Parathyroid adenoma (tissue), 2 donors: ENCODE data around the gene SLC39A1.

Experiments used
- H2AFZ ChIP-seq: fragments of 300-600 bp; sonication (generic); one replicate; pipeline ENCODE4 v1.7.0; 2017; ENCODE audit warnings: antibody characterized with exemption, mild to moderate bottlenecking
- H3K27ac ChIP-seq: fragments of 300-600 bp; sonication (generic); one replicate; pipeline ENCODE4 v1.7.0; 2017
- H3K27me3 ChIP-seq: fragments of 300-600 bp; sonication (generic); one replicate; pipeline ENCODE4 v1.7.0; 2017; ENCODE audit warnings: low read length; ENCODE audit not compliant: control insufficient read depth, insufficient read depth
- H3K36me3 ChIP-seq: fragments of 300-600 bp; sonication (generic); one replicate; pipeline ENCODE4 v1.7.0; 2017; ENCODE audit warnings: low read length; ENCODE audit not compliant: control insufficient read depth, insufficient read depth
- H3K4me1 ChIP-seq: fragments of 300-600 bp; sonication (generic); one replicate; pipeline ENCODE4 v1.7.0; 2017; ENCODE audit warnings: control low read depth
- H3K4me2 ChIP-seq: fragments of 300-600 bp; sonication (generic); one replicate; pipeline ENCODE4 v1.7.0; 2017; ENCODE audit warnings: low read length
- H3K4me3 ChIP-seq: fragments of 300-600 bp; sonication (generic); one replicate; pipeline ENCODE4 v1.7.0; 2017; ENCODE audit warnings: low read depth, low read length
- H3K79me2 ChIP-seq: fragments of 300-600 bp; sonication (generic); one replicate; pipeline ENCODE4 v1.7.0; 2017; ENCODE audit warnings: control low read depth
- H3K9ac ChIP-seq: fragments of 300-600 bp; sonication (generic); one replicate; pipeline ENCODE4 v1.7.0; 2017; ENCODE audit warnings: mild to moderate bottlenecking
- H3K9me3 ChIP-seq: fragments of 300-600 bp; sonication (generic); one replicate; pipeline ENCODE4 v1.7.0; 2017; ENCODE audit warnings: low read length; ENCODE audit not compliant: control insufficient read depth
- TF ChIP-seq, protein P1 (sequence below): fragments of 300-600 bp; sonication (generic); IDR thresholded peaks from one replicate; pipeline ENCODE4 v1.7.0; 2017; ENCODE audit warnings: antibody characterized with exemption, mild to moderate bottlenecking
- donor health status: primary hyperparathyroidism.

SLC39A1 gene

DNA sequence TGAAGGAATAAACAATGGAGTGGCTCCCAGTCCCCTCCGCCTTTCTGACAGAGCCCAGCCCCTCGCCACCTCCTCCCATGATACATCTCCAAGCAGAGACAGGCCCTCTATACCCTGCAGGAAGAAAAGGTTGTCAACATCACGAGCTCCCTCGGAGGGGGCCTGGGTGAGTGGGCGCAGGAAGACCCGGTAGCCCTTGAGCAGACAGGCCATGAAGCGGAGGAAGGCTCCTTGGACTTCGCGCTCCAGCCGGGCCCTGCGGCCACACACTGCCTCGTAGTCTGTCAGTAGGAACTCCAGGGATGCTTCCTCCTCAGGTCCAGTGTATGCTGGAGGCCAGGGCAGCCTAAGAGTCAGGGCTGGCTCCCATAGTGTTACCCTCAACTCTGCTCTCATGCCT is 23.9 kb downstream of the SLC39A1 start:
- Histone ChIP-seq H3K4me3 (no peak overlapping the region), H3K9ac (no peak overlapping the region), H2AFZ (no peak overlapping the region), H3K4me1 (no peaks in the 10 kb centered on the region), H3K9me3 (no peaks in the 10 kb centered on the region), H3K27ac (no peak overlapping the region), H3K36me3 (no peaks in the 10 kb centered on the region), H3K79me2 (no peaks in the 10 kb centered on the region), H3K27me3 (no peaks in the 10 kb centered on the region), H3K4me2 (no peak overlapping the region)
- TF ChIP-seq, protein P1, sequence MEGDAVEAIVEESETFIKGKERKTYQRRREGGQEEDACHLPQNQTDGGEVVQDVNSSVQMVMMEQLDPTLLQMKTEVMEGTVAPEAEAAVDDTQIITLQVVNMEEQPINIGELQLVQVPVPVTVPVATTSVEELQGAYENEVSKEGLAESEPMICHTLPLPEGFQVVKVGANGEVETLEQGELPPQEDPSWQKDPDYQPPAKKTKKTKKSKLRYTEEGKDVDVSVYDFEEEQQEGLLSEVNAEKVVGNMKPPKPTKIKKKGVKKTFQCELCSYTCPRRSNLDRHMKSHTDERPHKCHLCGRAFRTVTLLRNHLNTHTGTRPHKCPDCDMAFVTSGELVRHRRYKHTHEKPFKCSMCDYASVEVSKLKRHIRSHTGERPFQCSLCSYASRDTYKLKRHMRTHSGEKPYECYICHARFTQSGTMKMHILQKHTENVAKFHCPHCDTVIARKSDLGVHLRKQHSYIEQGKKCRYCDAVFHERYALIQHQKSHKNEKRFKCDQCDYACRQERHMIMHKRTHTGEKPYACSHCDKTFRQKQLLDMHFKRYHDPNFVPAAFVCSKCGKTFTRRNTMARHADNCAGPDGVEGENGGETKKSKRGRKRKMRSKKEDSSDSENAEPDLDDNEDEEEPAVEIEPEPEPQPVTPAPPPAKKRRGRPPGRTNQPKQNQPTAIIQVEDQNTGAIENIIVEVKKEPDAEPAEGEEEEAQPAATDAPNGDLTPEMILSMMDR, result no peak

DNA sequence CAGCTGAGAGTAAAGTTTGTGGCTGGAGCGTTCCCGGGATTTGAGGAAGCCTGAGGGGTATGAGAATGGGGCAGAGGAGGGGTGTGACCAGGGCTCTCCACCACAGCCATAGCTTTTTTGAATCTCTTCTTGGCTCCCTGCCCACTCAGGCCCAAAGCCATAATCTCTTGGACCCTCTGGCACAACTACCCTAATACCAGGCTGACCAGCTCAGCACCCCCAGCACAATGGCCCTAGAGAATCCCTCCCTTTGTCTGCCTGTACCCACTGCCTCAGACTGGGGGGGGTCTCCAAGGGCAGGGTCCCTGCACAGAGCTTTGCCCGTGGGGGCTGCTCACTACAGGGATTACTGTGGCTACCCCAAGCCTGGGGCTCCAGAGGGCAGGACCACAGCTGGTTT is 24.3 kb downstream of the SLC39A1 start:
- H2AFZ ChIP-seq, result no peak overlapping the region
- TF ChIP-seq, protein P1, result no peak
- H3K4me3 ChIP-seq, result no peak overlapping the region
- H3K27ac ChIP-seq, result no peak overlapping the region
- no peaks in the 10 kb centered on the region for H3K27me3 ChIP-seq
- no peaks in the 10 kb centered on the region for H3K79me2 ChIP-seq
- no peak overlapping the region for H3K9ac ChIP-seq
- no peaks in the 10 kb centered on the region for H3K4me1 ChIP-seq
- no peaks in the 10 kb centered on the region for H3K36me3 ChIP-seq
- no peaks in the 10 kb centered on the region for H3K9me3 ChIP-seq
- H3K4me2 ChIP-seq, result no peak overlapping the region

DNA sequence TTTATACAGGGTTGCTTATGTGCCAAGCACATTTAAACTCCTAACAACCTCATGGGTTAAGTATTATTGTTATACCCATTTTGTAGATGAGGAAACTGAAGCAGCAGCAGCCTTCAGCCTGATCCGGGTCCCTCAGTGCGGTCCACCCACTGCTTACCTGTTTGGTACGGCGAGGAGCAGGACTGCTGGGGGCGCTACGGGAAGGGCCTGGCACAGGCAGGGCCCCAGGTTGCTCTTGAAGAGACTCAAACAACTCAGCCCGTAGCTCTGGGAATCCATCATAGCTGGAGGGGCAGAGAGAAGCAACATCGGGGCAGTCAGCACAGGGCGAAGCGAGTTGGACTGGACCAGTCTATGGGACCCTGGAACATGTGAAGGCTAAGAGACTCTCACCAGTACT is 26.0 kb downstream of the SLC39A1 start:
- Histone ChIP-seq H3K27me3 (no peaks in the 10 kb centered on the region), H3K4me2 (no peak overlapping the region), H3K79me2 (no peaks in the 10 kb centered on the region), H3K36me3 (no peaks in the 10 kb centered on the region), H3K9me3 (no peaks in the 10 kb centered on the region), H3K4me3 (no peak overlapping the region), H3K27ac (no peak overlapping the region), H2AFZ (no peak overlapping the region), H3K4me1 (no peaks in the 10 kb centered on the region), H3K9ac (no peak overlapping the region)
- TF ChIP-seq, protein P1, result no peak

DNA sequence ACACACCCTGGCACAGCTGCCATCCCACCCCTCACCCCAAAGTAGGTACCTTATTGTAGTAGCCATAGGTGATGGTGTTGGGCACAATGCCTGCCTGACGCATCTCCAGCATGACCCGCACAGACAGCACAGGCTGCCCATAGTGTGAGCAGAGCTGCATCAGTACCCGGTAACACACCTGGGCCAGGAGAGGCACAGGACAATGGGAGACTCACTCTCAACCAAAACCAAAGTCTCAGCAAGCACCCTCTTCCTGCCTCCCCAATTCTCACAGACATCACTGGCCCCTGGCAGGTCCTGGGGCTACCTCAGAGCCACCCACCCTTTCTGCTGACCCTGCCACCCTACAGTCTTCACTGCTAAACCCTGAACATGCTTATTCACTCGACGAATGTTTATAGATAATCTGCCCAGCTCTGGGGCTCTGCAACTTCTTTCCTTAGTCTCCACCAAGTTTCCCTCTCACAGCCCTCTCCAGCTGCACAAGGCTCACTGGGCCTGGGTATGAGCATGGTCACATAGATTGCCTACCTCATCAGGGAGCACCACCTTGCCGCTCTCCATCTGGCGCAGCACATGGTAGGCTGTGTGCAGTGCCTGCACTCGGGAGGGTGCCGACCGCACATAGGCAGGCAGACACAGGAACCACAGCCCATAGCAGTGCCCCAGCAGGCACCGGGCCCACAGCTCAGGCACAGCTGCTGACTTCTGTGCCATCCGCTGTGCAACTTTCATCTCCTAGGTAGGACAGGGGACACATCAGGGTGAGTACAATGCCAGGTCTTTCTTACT is 27.1 kb downstream of the SLC39A1 start:
- TF ChIP-seq, protein P1, result no peak
- H3K9ac ChIP-seq, result no peak overlapping the region
- no peak overlapping the region for H3K4me3 ChIP-seq
- no peaks in the 10 kb centered on the region for H3K9me3 ChIP-seq
- H3K36me3 ChIP-seq, result no peaks in the 10 kb centered on the region
- no peak overlapping the region for H2AFZ ChIP-seq
- no peaks in the 10 kb centered on the region for H3K4me1 ChIP-seq
- no peak overlapping the region for H3K4me2 ChIP-seq
- H3K27ac ChIP-seq, result no peak overlapping the region
- no peaks in the 10 kb centered on the region for H3K27me3 ChIP-seq
- no peaks in the 10 kb centered on the region for H3K79me2 ChIP-seq

DNA sequence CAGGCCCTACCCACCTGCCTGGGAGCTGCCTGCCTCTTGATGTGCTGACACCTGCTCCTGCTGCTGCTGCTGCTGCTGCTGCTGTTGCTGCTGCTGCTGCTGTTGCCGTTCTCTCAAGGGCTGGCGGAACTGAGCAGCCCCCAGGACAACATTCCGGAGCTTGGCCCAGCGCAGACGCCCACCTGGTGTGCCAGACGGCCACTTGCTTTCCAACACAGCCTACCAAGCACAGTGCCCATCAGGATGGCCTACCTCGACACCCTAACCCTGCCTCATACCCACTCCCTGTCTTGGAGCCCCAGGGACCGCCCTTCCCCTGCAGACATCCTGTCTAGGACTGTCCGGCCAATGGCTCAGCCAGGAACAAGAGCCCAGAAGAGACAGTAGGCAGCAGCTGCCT is 28.6 kb downstream of the SLC39A1 start:
- Histone ChIP-seq H3K9ac (no peak overlapping the region), H2AFZ (no peak overlapping the region), H3K79me2 (no peaks in the 10 kb centered on the region), H3K4me2 (no peak overlapping the region), H3K4me1 (no peaks in the 10 kb centered on the region), H3K27ac (no peak overlapping the region), H3K36me3 (no peaks in the 10 kb centered on the region), H3K27me3 (no peaks in the 10 kb centered on the region), H3K4me3 (no peak overlapping the region), H3K9me3 (no peaks in the 10 kb centered on the region)
- TF ChIP-seq, protein P1, result no peak
